ENCODE data around the gene NFYA. TPM values are rescaled to one million over a fixed set of nuclear protein-coding genes. Genes with fewer than 3 reads are reported as not detected.

NFYA gene
- polyA plus RNA-seq, 2 of the 4 experiments (the other 2 are of a cell fraction), result 11.2 to 17.0 TPM

DNA sequence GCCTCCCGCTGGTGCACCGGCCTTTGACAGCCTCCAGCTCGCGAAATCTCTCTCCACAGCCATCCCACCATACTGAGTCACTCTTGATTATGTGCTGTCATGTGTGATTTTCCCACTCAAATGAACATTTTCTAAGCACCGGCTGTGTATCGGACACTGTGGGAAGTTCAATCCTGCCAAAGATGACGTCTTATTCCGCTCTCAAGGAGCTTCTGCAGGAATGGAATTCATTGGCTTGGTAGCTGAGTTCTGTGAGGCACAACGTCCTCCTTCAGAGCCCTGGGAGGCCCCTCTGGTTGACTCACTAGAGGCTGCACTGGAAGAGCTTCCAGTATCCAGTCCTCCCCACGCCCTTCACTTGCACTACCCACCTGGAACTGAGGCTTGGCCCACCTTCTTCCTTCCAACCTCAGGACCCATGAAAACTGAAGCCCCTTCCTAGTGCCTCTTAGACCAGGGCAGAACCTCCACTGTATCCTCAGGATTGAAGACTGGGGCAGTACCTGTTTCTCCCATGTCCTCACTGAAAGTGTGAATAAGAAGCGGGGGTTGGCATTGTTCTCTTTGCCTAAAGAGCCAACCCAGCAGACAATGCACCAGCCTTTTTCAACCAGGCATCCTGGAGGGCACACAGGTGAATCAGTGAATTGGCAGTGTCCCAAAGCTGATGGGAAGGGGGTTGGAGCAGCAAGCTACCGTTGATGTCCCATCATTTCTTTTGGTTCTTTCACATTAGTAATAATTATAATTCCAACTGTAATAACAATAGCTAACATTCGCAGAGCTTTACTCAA, 35.5 kb upstream of the NFYA start:
- peak overlapping the region in 1 of 2 experiments; percentile 48; a peak in 2 of 6 replicates for H3K27ac ChIP-seq
- TF ChIP-seq TFCP2L1 (CRISPR knock-in tag; IDR thresholded peaks at IDR 0.05) (no peak), FOSL2 (IDR thresholded peaks at IDR 0.05) (no peak), FOSL2 (CRISPR knock-in tag; IDR thresholded peaks at IDR 0.05) (no peak), HOXB13 (CRISPR knock-in tag; IDR thresholded peaks at IDR 0.05; ENCODE audit: low read depth) (no peak), TP53 (CRISPR knock-in tag; IDR thresholded peaks at IDR 0.05) (no peak), JUNB (IDR thresholded peaks at IDR 0.05) (no peak), NPAS2 (CRISPR knock-in tag; IDR thresholded peaks at IDR 0.05; ENCODE audit: borderline replicate concordance) (no peak), REST (IDR thresholded peaks at IDR 0.05) (no peak), SREBF2 (IDR thresholded peaks at IDR 0.05) (no peak), POLR2A (IDR thresholded peaks at IDR 0.05; ENCODE audit: low read length) (no peak), E2F6 (IDR thresholded peaks at IDR 0.05; ENCODE audit: borderline replicate concordance, low read depth) (no peak), FOSB (CRISPR knock-in tag; IDR thresholded peaks at IDR 0.05) (no peak), RFX5 (IDR thresholded peaks at IDR 0.05) (no peak), RARB (CRISPR knock-in tag; IDR thresholded peaks at IDR 0.05) (no peak), EP300 (IDR thresholded peaks at IDR 0.05) (no peak), RAD21 (conservative IDR thresholded peaks at IDR 0.05 in 1 of 2, IDR thresholded peaks at IDR 0.05 in 1 of 2) (no peak), HOXA7 (CRISPR knock-in tag; IDR thresholded peaks at IDR 0.05) (no peak), POLR2AphosphoS2 (conservative IDR thresholded peaks at IDR 0.05; ENCODE audit: low read length) (no peak)
- TF ChIP-seq, protein P1, sequence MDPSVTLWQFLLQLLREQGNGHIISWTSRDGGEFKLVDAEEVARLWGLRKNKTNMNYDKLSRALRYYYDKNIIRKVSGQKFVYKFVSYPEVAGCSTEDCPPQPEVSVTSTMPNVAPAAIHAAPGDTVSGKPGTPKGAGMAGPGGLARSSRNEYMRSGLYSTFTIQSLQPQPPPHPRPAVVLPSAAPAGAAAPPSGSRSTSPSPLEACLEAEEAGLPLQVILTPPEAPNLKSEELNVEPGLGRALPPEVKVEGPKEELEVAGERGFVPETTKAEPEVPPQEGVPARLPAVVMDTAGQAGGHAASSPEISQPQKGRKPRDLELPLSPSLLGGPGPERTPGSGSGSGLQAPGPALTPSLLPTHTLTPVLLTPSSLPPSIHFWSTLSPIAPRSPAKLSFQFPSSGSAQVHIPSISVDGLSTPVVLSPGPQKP (IDR thresholded peaks at IDR 0.05; ENCODE audit: low read depth, low read length), result no peak
- DNase-seq (ENCODE audit: low read depth in 1 of 2, low spot score in 1 of 2), result no peak
- H3K9me3 ChIP-seq, result no peaks in the 10 kb centered on the region
- FAIRE-seq, result no peak
- ChIA-PET CTCF (interaction anchor here (1.3 to 2.8 kb wide), 5 partner anchors 10 to 147 kb away, joined by 3 to 22 read pairs (median 4); no protein-coding TSS in a partner anchor), POLR2A (no interaction called here)
- no peak for ATAC-seq
- peaks cover 51% of the 10 kb centered on the region for H3K4me1 ChIP-seq
- peak overlapping the region; percentile 33; the same call in 2 of the 3 replicates for H3K4me2 ChIP-seq
- no peak overlapping the region for H3K4me3 ChIP-seq
- WGBS (ENCODE audit: missing lambda C conversion rate), result 82% methylated on average over 13 of the region's 13 CpGs

DNA sequence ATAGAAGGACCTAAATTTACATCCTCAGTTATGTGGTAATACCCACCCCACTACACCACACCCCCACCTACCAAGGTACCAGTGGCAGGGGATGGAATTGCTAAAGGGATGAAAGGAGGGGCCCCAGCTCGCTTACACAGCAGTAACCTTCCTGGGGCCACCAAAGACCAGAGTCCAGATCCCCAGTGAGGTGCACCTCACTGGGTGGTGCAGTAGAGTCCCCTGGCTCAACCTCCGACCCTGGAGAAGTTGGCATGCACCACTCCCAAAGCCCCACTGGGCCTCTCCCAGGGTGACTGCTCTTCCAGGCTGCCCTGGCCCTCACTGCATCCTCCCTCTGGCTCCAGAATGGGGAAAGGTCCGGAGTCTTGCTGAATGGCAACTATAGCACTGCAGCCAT, 34.6 kb upstream of the NFYA start:
- CTCF ChIA-PET, result interaction anchor here (0.9 to 2.1 kb wide), 4 partner anchors 10 to 30 kb away, joined by 3 to 9 read pairs (median 4); no protein-coding TSS in a partner anchor

More for the DNA sequence above, 34.6 kb upstream of the NFYA start:
- Histone ChIP-seq H3K4me1 (peaks cover 51% of the 10 kb centered on the region), H3K27ac (peak overlapping the region in 1 of 2 experiments; percentile 91; a peak in 3 of 6 replicates), H3K4me3 (no peak overlapping the region), H3K9me3 (no peaks in the 10 kb centered on the region), H3K4me2 (peak overlapping the region; percentile 77)
- TF ChIP-seq FOSL2 (IDR thresholded peaks at IDR 0.05) (no peak), FOSL2 (CRISPR knock-in tag; IDR thresholded peaks at IDR 0.05) (no peak), PBX3 (IDR thresholded peaks at IDR 0.05) (no peak), HOXB13 (CRISPR knock-in tag; IDR thresholded peaks at IDR 0.05; ENCODE audit: low read depth) (no peak)
- ATAC-seq (no peak), DNase-seq (ENCODE audit: low read depth in 1 of 2, low spot score in 1 of 2) (no peak), FAIRE-seq (no peak)
- 89% methylated on average over 2 of the region's 3 CpGs for WGBS (ENCODE audit: missing lambda C conversion rate)
- POLR2A ChIA-PET, result no interaction called here

Data from A549 (cell line).